Measurements from ENCODE around the gene TNPO2.
"Not testable (repeated sequence)": the region's sequence is repeated elsewhere in the genome, so short reads cannot be mapped to it uniquely, and the experiment has no call there.

The TNPO2 gene

DNA sequence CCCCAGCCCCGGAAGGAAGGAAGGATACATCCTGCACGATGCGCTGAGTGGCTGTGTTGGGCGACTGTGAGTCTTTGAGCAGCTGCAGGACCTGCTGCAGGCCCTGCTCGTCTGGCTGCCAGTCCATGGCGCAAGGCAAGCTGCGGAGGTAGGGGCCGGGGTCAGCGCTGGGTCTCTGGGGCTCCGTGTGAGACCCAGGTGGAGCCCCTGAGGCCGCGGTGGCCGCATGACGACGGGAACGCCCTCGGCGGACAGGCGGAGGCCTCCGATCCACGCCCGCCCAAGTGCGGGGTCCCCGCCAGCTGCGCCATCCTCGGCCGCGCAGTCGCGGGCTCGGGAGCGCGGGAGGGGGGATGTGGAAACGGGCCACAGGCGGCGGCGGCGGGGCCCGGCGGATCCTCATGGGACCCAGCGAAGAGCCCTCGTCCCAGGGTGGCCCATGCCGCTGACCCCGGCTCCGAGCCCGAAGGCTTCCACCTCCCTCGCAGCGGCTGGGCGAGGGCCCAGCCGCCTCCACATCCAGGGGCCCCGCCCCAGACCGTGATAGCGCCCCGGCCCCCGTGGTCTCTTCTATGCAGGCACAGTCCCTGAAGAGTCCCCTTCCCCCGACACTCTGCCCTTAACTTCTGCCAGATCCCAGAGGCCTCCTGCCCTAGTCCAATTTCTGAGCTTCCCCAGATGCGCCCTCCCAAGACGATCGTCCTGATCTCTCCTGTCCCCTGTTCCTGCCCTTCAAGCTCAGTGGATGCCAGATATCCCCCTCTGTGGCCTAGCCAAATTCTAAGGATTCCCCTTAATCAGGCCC, 2.7 kb downstream of the TNPO2 start:
- TF ChIP-seq, protein P1, sequence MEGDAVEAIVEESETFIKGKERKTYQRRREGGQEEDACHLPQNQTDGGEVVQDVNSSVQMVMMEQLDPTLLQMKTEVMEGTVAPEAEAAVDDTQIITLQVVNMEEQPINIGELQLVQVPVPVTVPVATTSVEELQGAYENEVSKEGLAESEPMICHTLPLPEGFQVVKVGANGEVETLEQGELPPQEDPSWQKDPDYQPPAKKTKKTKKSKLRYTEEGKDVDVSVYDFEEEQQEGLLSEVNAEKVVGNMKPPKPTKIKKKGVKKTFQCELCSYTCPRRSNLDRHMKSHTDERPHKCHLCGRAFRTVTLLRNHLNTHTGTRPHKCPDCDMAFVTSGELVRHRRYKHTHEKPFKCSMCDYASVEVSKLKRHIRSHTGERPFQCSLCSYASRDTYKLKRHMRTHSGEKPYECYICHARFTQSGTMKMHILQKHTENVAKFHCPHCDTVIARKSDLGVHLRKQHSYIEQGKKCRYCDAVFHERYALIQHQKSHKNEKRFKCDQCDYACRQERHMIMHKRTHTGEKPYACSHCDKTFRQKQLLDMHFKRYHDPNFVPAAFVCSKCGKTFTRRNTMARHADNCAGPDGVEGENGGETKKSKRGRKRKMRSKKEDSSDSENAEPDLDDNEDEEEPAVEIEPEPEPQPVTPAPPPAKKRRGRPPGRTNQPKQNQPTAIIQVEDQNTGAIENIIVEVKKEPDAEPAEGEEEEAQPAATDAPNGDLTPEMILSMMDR (IDR thresholded peaks at IDR 0.05; ENCODE audit: insufficient read depth, low read length, poor library complexity, severe bottlenecking) = no peak
- Histone ChIP-seq H3K27me3 (replicated peaks; ENCODE audit: control insufficient read depth, insufficient read depth, low read length) (no peaks in the 10 kb centered on the region), H3K4me3 (replicated peaks; ENCODE audit: low read depth, low read length) (peak overlapping the region; percentile 90), H3K36me3 (ENCODE audit: control insufficient read depth, insufficient read depth, low read length) (peaks cover 5% of the 10 kb centered on the region)
- no peak for DNase-seq (ENCODE audit: extremely low read depth, insufficient read length)

- no peak for DNase-seq (ENCODE audit: extremely low read depth, insufficient read length)
- Histone ChIP-seq H3K27me3 (replicated peaks; ENCODE audit: control insufficient read depth, insufficient read depth, low read length) (no peaks in the 10 kb centered on the region), H3K36me3 (ENCODE audit: control insufficient read depth, insufficient read depth, low read length) (peaks cover 8% of the 10 kb centered on the region), H3K4me3 (replicated peaks; ENCODE audit: low read depth, low read length) (peak overlapping the region; percentile 90; the same call in 1 of the 2 replicates)
- TF ChIP-seq, protein P1 (IDR thresholded peaks at IDR 0.05; ENCODE audit: insufficient read depth, low read length, poor library complexity, severe bottlenecking) = no peak
These were observed 3.4 kb downstream of the TNPO2 start for GRCh38 chr19:12720296-12720695.

GRCh38 chr19:12715929-12716328, 7.8 kb downstream of the TNPO2 start:
- TF ChIP-seq, protein P1 (IDR thresholded peaks at IDR 0.05; ENCODE audit: insufficient read depth, low read length, poor library complexity, severe bottlenecking) = no peak
- Histone ChIP-seq H3K36me3 (ENCODE audit: control insufficient read depth, insufficient read depth, low read length) (peaks cover 28% of the 10 kb centered on the region), H3K27me3 (replicated peaks; ENCODE audit: control insufficient read depth, insufficient read depth, low read length) (no peaks in the 10 kb centered on the region), H3K4me3 (replicated peaks; ENCODE audit: low read depth, low read length) (no peak overlapping the region)
- no peak for DNase-seq (ENCODE audit: extremely low read depth, insufficient read length)

DNA sequence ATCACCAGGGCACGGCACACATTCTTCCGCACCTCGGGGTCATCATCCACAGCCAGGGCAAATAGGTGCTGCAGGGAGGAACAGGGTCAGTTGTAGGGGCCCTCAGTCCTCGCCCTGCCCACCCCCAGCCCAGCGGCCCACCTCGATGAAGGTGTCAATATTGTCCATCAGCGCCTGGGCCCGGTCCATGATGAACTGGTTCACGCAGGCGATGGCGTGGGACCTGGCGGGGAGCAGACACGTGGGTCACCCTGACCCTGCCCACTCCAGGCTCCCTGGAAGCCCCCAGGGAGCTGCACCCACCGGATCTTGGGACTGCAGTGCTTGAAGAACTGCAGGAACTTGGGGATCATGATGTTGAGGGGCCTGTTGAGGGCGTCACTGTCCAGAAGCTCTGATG, 8.6 kb downstream of the TNPO2 start:
- Histone ChIP-seq H3K36me3 (ENCODE audit: control insufficient read depth, insufficient read depth, low read length) (peaks cover 34% of the 10 kb centered on the region), H3K27me3 (replicated peaks; ENCODE audit: control insufficient read depth, insufficient read depth, low read length) (no peaks in the 10 kb centered on the region), H3K4me3 (replicated peaks; ENCODE audit: low read depth, low read length) (no peak overlapping the region)
- no peak for DNase-seq (ENCODE audit: extremely low read depth, insufficient read length)
- TF ChIP-seq, protein P1 (IDR thresholded peaks at IDR 0.05; ENCODE audit: insufficient read depth, low read length, poor library complexity, severe bottlenecking) = no peak

GRCh38 chr19:12713304-12713703, 10.4 kb downstream of the TNPO2 start:
- not testable (repeated sequence) for H3K27me3 ChIP-seq (replicated peaks; ENCODE audit: control insufficient read depth, insufficient read depth, low read length); DNase-seq (ENCODE audit: extremely low read depth, insufficient read length); H3K4me3 ChIP-seq (replicated peaks; ENCODE audit: low read depth, low read length)
- peaks cover 32% of the 10 kb centered on the region for H3K36me3 ChIP-seq (ENCODE audit: control insufficient read depth, insufficient read depth, low read length)

DNA sequence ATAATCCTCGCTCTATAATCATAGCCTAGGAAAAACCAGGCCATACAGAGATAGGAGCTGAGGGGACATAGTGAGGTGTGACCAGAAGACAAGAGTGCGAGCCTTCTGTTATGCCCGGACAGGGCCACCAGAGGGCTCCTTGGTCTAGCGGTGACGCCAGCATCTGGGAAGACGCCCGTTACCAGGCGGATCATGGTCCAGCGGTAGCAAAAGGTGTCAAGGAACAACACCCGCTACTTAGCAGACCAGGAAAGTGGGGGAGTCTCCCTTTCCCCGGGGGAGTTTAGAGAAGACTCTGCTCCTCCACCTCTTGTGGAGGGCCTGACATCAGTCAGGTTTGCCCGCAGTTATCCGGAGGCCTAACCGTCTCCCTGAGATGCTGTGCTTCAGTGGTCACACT, 11.7 kb downstream of the TNPO2 start:
- not testable (repeated sequence) for H3K4me3 ChIP-seq (replicated peaks; ENCODE audit: low read depth, low read length); H3K27me3 ChIP-seq (replicated peaks; ENCODE audit: control insufficient read depth, insufficient read depth, low read length); DNase-seq (ENCODE audit: extremely low read depth, insufficient read length)
- H3K36me3 ChIP-seq (ENCODE audit: control insufficient read depth, insufficient read depth, low read length) = peaks cover 32% of the 10 kb centered on the region

Data from GM06990 (cell line).